K562 (cell line): Measurements from ENCODE around the gene TMEM156. TPM values are rescaled to one million over a fixed set of nuclear protein-coding genes. Genes with fewer than 3 reads are reported as not detected.

ENCODE experiments used
- ATAC-seq: fragments of 200-7000 bp; cut with Tn5 transposase; 3 replicates; pipeline ENCODE4 v1.9.1; 2020; ENCODE audit warnings: moderate library complexity
- BruUV-seq: library from RNA; stranded (reverse); fragments of 400-500 nt; replicated peaks from 2 replicates; lab custom pipeline; 2021; lab: Mats Ljungman, UMichigan
- CTCF ChIA-PET: fragments of 300-600 bp; formaldehyde crosslinking; extraction: SDS; loops from one replicate; lab custom pipeline; 2021; ENCODE audit warnings: low intra/inter-chr PET ratio; lab: Yijun Ruan, JAX
- POLR2A ChIA-PET: fragments of 300-600, 350-650 bp; sonication (Branson Sonifier 250); formaldehyde crosslinking; extraction: SDS; loops from one replicate; lab custom pipeline; 2021; ENCODE audit warnings: antibody characterized with exemption, inconsistent platforms; lab: Yijun Ruan, JAX
- DNase-seq, 4 experiments: peaks; one replicate each; pipeline versions ENCODE4 v3.0.0 to v3.0.0-alpha.2; 2011 to 2018; ENCODE audit warnings: low spot score in 3 of 4, mixed read lengths in 3 of 4; ENCODE audit errors: extremely low read depth in 1 of 4
- FAIRE-seq: peaks from 2 replicates; lab custom pipeline; 2011; peaks lifted over from hg19 to GRCh38; lab: Jason Lieb, UNC
- H2AFZ ChIP-seq: 2 replicates; pipeline ENCODE4 v1.6.0; 2011; ENCODE audit warnings: low read depth, low read length, control low read depth, inconsistent platforms
- H3K27ac ChIP-seq: fragments of 200-600 bp; 3 replicates; pipeline ENCODE4 v1.8.0; 2011; ENCODE audit warnings: low read depth, mild to moderate bottlenecking, control low read depth, inconsistent platforms, low read length, moderate library complexity, mixed read lengths; ENCODE audit errors: extremely low read depth
- H3K27me3 ChIP-seq, 2 experiments: fragments of 300-600 bp in 1 of 2; 2 replicates in 1 of 2; 3 replicates in 1 of 2; pipeline versions ENCODE4 v1.6.0 to v1.8.0; 2011; ENCODE audit warnings: inconsistent platforms in 2 of 2, low read length in 2 of 2, mild to moderate bottlenecking in 1 of 2, mixed read lengths in 1 of 2, moderate library complexity in 1 of 2; ENCODE audit not compliant: control insufficient read depth in 2 of 2, insufficient read depth in 2 of 2
- H3K36me3 ChIP-seq: fragments of 300-600 bp; 3 replicates; pipeline ENCODE4 v1.8.0; 2011; ENCODE audit warnings: mild to moderate bottlenecking, low read length, inconsistent platforms; ENCODE audit not compliant: control insufficient read depth, insufficient read depth
- H3K4me1 ChIP-seq, 2 experiments: fragments of 200-600 bp in 1 of 2; replicated peaks in 1 of 2; 2 replicates in 1 of 2; 3 replicates in 1 of 2; pipeline versions ENCODE4 v1.5.1 to v1.8.0; 2011; ENCODE audit warnings: inconsistent platforms in 2 of 2, low read length in 2 of 2, mild to moderate bottlenecking in 1 of 2, mixed read lengths in 1 of 2, moderate library complexity in 1 of 2; ENCODE audit not compliant: control insufficient read depth in 2 of 2, insufficient read depth in 2 of 2
- H3K4me2 ChIP-seq: 2 replicates; pipeline ENCODE4 v1.6.1; 2011; ENCODE audit warnings: low read length, control low read depth, inconsistent platforms, mixed read lengths; ENCODE audit not compliant: insufficient read depth
- H3K4me3 ChIP-seq: fragments of 200-600 bp; sonication (generic), shearing (Covaris generic); 2 replicates; pipeline ENCODE4 v1.5.1; 2016; ENCODE audit warnings: control low read depth, inconsistent platforms
- H3K79me2 ChIP-seq: fragments of 200-600 bp; 3 replicates; pipeline ENCODE4 v1.8.0; 2011; ENCODE audit warnings: low read length, inconsistent platforms; ENCODE audit not compliant: control insufficient read depth, insufficient read depth
- H3K9ac ChIP-seq, 2 experiments: 2 replicates each; pipeline versions ENCODE4 v1.6.0 to v1.6.1; 2011; ENCODE audit warnings: low read depth in 2 of 2, low read length in 2 of 2, control low read depth in 1 of 2, inconsistent platforms in 1 of 2, mild to moderate bottlenecking in 1 of 2, mixed read lengths in 1 of 2; ENCODE audit not compliant: insufficient read depth in 1 of 2
- H3K9me1 ChIP-seq: one replicate; pipeline ENCODE4 v1.6.0; 2011; ENCODE audit warnings: inconsistent platforms, mild to moderate bottlenecking, low read length, moderate library complexity; ENCODE audit not compliant: control insufficient read depth, insufficient read depth
- H3K9me3 ChIP-seq: replicated peaks from 2 replicates; pipeline ENCODE4 v1.5.1; 2011; ENCODE audit warnings: low read depth, low read length, inconsistent platforms; ENCODE audit not compliant: control insufficient read depth, insufficient read depth
- H4K20me1 ChIP-seq: replicated peaks from 2 replicates; pipeline ENCODE4 v1.6.1; 2011; ENCODE audit warnings: low read length, inconsistent platforms, mixed read lengths; ENCODE audit not compliant: control insufficient read depth, insufficient read depth
- BCL6 ChIP-seq: fragments of 250-450 bp; sonication (Bioruptor Pico); IDR thresholded peaks from 2 replicates; pipeline ENCODE4 v1.4.0; 2020
- FUS ChIP-seq: fragments of 200-400 bp; formaldehyde crosslinking; optimal IDR thresholded peaks from 2 replicates; pipeline ENCODE3; 2017; ENCODE audit warnings: low read depth, low read length
- GTF2A2 ChIP-seq: IDR thresholded peaks from 2 replicates; pipeline ENCODE4 v1.6.1; 2016; ENCODE audit warnings: mild to moderate bottlenecking, missing genetic modification characterization, missing compliant biosample characterization
- MAFF ChIP-seq: IDR thresholded peaks from 2 replicates; pipeline ENCODE4 v1.6.1; 2012; ENCODE audit warnings: low read length, improper control_type of control experiment
- MAZ ChIP-seq, 2 experiments: fragments of 450-650 bp in 1 of 2; sonication (generic) in 1 of 2; formaldehyde crosslinking; IDR thresholded peaks in 1 of 2; conservative IDR thresholded peaks in 1 of 2; 2 replicates each; pipeline versions ENCODE4 v1.4.0 to v1.5.0; 2020; ENCODE audit warnings: mild to moderate bottlenecking in 1 of 2, missing genetic modification reagents in 1 of 2
- MNT ChIP-seq, 2 experiments: fragments of 450-650 bp; conservative IDR thresholded peaks; 2 replicates each; pipeline ENCODE4 v1.6.1; 2017; ENCODE audit warnings: mild to moderate bottlenecking in 2 of 2, moderate library complexity in 2 of 2
- MXI1 ChIP-seq: IDR thresholded peaks from 2 replicates; pipeline ENCODE4 v1.6.1; 2011; ENCODE audit warnings: low read depth, mild to moderate bottlenecking, improper control_type of control experiment, low read length
- NEUROD1 ChIP-seq: fragments of 150-350 bp; IDR thresholded peaks from 2 replicates; pipeline ENCODE4 v1.6.1; 2014; ENCODE audit warnings: borderline replicate concordance, low read length, low read depth; ENCODE audit not compliant: partially characterized antibody
- NFYB ChIP-seq: IDR thresholded peaks from 2 replicates; pipeline ENCODE4 v1.6.1; 2011; ENCODE audit warnings: mild to moderate bottlenecking, moderate library complexity; ENCODE audit not compliant: insufficient read length; ENCODE audit errors: extremely low read depth
- NUFIP1 ChIP-seq: fragments of 450-650 bp; IDR thresholded peaks from 2 replicates; pipeline ENCODE4 v1.6.1; 2018; ENCODE audit not compliant: partially characterized antibody
- SUPT5H ChIP-seq: fragments of 450-650 bp; IDR thresholded peaks from 2 replicates; pipeline ENCODE4 v1.6.1; 2016
- ZBTB17 ChIP-seq: fragments of 450-650 bp; formaldehyde crosslinking; IDR thresholded peaks from 2 replicates; pipeline ENCODE4 v1.4.0; 2020; ENCODE audit warnings: mild to moderate bottlenecking
- ZNF518B ChIP-seq: fragments of 250-450 bp; sonication (Bioruptor Pico); IDR thresholded peaks from 2 replicates; pipeline ENCODE4 v1.5.0; 2021; ENCODE audit warnings: mild to moderate bottlenecking, moderate library complexity
- ZSCAN29 ChIP-seq: fragments of 450-650 bp; IDR thresholded peaks from 2 replicates; pipeline ENCODE4 v1.6.1; 2017
- WGBS: fragments of 100-300 bp; shearing (Covaris generic); methylation state at CpG from one replicate; pipeline ENCODE4 v1.1.6; 2016; ENCODE audit warnings: low coverage, mixed read lengths; ENCODE audit not compliant: insufficient coverage; ENCODE audit errors: missing lambda C conversion rate; 5-methylcytosine and 5-hydroxymethylcytosine counted together
- in situ Hi-C: fragments of 300-500 bp; cut with MboI; formaldehyde crosslinking; loops from 4 replicates; pipeline ENCODE4 v1.15.0; 2018; ENCODE audit warnings: inconsistent platforms, mixed read lengths
- intact Hi-C: fragments of 100-400 bp; cut with micrococcal nuclease; formaldehyde crosslinking; loops from 2 replicates; pipeline ENCODE4 v1.14.2; 2022
- polyA plus RNA-seq, 8 experiments: library from polyadenylated mRNA; depleted of rRNA in 4 of 8; stranded (reverse) in 5 of 8; unstranded in 3 of 8; fragments of >200 nt; fragmentation: Nextera tagmentation in 2 of 8; fragmentation: Illumina TruSeq in 1 of 8; extraction: Ambion mirVana in 2 of 8; extraction: Trizol in 1 of 8; gene quantifications; 2 replicates each; pipeline versions ENCODE4 v1.2.1 to v1.2.3, GENCODE V29; 2011 to 2014; ENCODE audit warnings: inconsistent platforms in 1 of 8, missing spikeins in 1 of 8
- total RNA-seq, 7 experiments: library from RNA; depleted of rRNA in 6 of 7; stranded (reverse); fragments of >200 nt in 6 of 7; fragmentation: Illumina TruSeq in 2 of 7; extraction: Trizol in 2 of 7; gene quantifications; 2 replicates each; pipeline versions ENCODE4 v1.2.1 to v1.2.3, GENCODE V29; 2011 to 2021; ENCODE audit warnings: low replicate concordance in 1 of 7
- TF ChIP-seq, protein P1 (sequence below): fragments of 200-400 bp; formaldehyde crosslinking; IDR thresholded peaks from 2 replicates; pipeline ENCODE4 v1.6.1; 2017; ENCODE audit warnings: mild to moderate bottlenecking, low read depth, low read length, moderate library complexity

TMEM156 gene
- total and polyA plus RNA-seq, 9 of the 15 experiments (the other 6 are each of a cell fraction or from before 2014, with no cell fraction given), result 3.5 to 9.6 (median 6.4) TPM

- no peak overlapping the region for H3K27ac ChIP-seq
- H3K9me1 ChIP-seq, result no peaks in the 10 kb centered on the region
- ChIA-PET CTCF (no interaction called here), POLR2A (no interaction called here)
- no peak overlapping the region for H3K9ac ChIP-seq
- H3K9me3 ChIP-seq, result no peaks in the 10 kb centered on the region
- no peak for FAIRE-seq
- H3K4me2 ChIP-seq, result no peak overlapping the region
- H3K79me2 ChIP-seq, result no peaks in the 10 kb centered on the region
- DNase-seq, result no peak
- H3K27me3 ChIP-seq, result no peaks in the 10 kb centered on the region
- no TSS peak for BruUV-seq
- H3K4me3 ChIP-seq, result no peak overlapping the region
- in situ Hi-C loops, result no loop called here
- ATAC-seq, result no peak
- intact Hi-C loops, result no loop called here
- H2AFZ ChIP-seq, result no peak overlapping the region
- H3K36me3 ChIP-seq, result no peaks in the 10 kb centered on the region
- H3K4me1 ChIP-seq, result no peaks in the 10 kb centered on the region; a peak in 1 of 5 replicates
- no peaks in the 10 kb centered on the region for H4K20me1 ChIP-seq
- WGBS, result 38% methylated on average over 4 of the region's 4 CpGs
- TF ChIP-seq, protein P1, sequence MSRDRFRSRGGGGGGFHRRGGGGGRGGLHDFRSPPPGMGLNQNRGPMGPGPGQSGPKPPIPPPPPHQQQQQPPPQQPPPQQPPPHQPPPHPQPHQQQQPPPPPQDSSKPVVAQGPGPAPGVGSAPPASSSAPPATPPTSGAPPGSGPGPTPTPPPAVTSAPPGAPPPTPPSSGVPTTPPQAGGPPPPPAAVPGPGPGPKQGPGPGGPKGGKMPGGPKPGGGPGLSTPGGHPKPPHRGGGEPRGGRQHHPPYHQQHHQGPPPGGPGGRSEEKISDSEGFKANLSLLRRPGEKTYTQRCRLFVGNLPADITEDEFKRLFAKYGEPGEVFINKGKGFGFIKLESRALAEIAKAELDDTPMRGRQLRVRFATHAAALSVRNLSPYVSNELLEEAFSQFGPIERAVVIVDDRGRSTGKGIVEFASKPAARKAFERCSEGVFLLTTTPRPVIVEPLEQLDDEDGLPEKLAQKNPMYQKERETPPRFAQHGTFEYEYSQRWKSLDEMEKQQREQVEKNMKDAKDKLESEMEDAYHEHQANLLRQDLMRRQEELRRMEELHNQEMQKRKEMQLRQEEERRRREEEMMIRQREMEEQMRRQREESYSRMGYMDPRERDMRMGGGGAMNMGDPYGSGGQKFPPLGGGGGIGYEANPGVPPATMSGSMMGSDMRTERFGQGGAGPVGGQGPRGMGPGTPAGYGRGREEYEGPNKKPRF, result no peak
- TF ChIP-seq NUFIP1 (no peak), NFYB (no peak), GTF2A2 (tag) (no peak), SUPT5H (no peak), ZBTB17 (no peak), ZNF518B (CRISPR knock-in tag) (no peak), MXI1 (no peak), ZSCAN29 (no peak), MAFF (no peak), MAZ (CRISPR knock-in tag; conservative IDR thresholded peaks at IDR 0.05 in 1 of 2, IDR thresholded peaks at IDR 0.05 in 1 of 2) (no peak), FUS (no peak), NEUROD1 (no peak), MNT (conservative IDR thresholded peaks at IDR 0.05) (no peak), BCL6 (no peak)
Measured at GRCh38 chr4:38979081-38979480, 53.1 kb downstream of the TMEM156 start.
